KMS-11 (cell line): ENCODE data around the gene UBN1.

Source experiments
- H2AFZ ChIP-seq: fragments of 200-600 bp; sonication (generic); 2 replicates; pipeline ENCODE4 v1.6.1; 2016; ENCODE audit warnings: antibody characterized with exemption, mixed run types, low read depth
- H3K27ac ChIP-seq: fragments of 200-600 bp; sonication (generic); 2 replicates; pipeline ENCODE4 v1.6.1; 2016; ENCODE audit warnings: mild to moderate bottlenecking, mixed run types
- H3K27me3 ChIP-seq: fragments of 200-600 bp; sonication (generic); 2 replicates; pipeline ENCODE4 v1.6.1; 2017; ENCODE audit warnings: mild to moderate bottlenecking, low read depth, mixed run types, moderate library complexity; ENCODE audit not compliant: insufficient read depth
- H3K36me3 ChIP-seq: fragments of 200-600 bp; sonication (generic); 2 replicates; pipeline ENCODE4 v1.6.1; 2017; ENCODE audit warnings: mild to moderate bottlenecking, mixed run types; ENCODE audit not compliant: insufficient read depth
- H3K4me1 ChIP-seq: fragments of 200-600 bp; sonication (generic); 2 replicates; pipeline ENCODE4 v1.6.1; 2016; ENCODE audit warnings: mild to moderate bottlenecking, low read depth, mixed run types; ENCODE audit not compliant: poor library complexity, severe bottlenecking
- H3K4me2 ChIP-seq: fragments of 200-600 bp; sonication (generic); 2 replicates; pipeline ENCODE4 v1.7.0; 2016; ENCODE audit warnings: mild to moderate bottlenecking, mixed run types
- H3K4me3 ChIP-seq: fragments of 200-600 bp; sonication (generic); IDR thresholded peaks from 2 replicates; pipeline ENCODE4 v1.6.1; 2017; ENCODE audit warnings: low read depth, low read length, mixed read lengths; ENCODE audit not compliant: insufficient read depth
- H3K79me2 ChIP-seq: fragments of 200-600 bp; sonication (generic); 2 replicates; pipeline ENCODE4 v1.6.1; 2016; ENCODE audit warnings: low read depth, mixed run types; ENCODE audit not compliant: insufficient read depth
- H3K9ac ChIP-seq: fragments of 200-600 bp; sonication (generic); 2 replicates; pipeline ENCODE4 v1.6.1; 2016; ENCODE audit warnings: mild to moderate bottlenecking, mixed run types
- H4K20me1 ChIP-seq: fragments of 200-600 bp; sonication (generic); 2 replicates; pipeline ENCODE4 v1.6.1; 2016; ENCODE audit warnings: mild to moderate bottlenecking, mixed run types; ENCODE audit not compliant: insufficient read depth
- CTCF ChIP-seq: fragments of 200-600 bp; sonication (generic); conservative IDR thresholded peaks from 2 replicates; pipeline ENCODE4 v1.6.1; 2017; ENCODE audit warnings: low read depth, mild to moderate bottlenecking, antibody characterized with exemption, low read length, moderate library complexity, mixed read lengths

UBN1 gene

GRCh38 chr16:4904108-4904941 is 57.0 kb downstream of the UBN1 start:
- Histone ChIP-seq H3K9ac (no peak overlapping the region), H3K27ac (no peak overlapping the region), H3K36me3 (no peaks in the 10 kb centered on the region), H3K4me1 (no peaks in the 10 kb centered on the region), H3K27me3 (peaks cover 9% of the 10 kb centered on the region; the same call in 1 of the 2 replicates), H3K4me3 (no peak overlapping the region), H3K4me2 (no peak overlapping the region), H2AFZ (no peak overlapping the region), H3K79me2 (no peaks in the 10 kb centered on the region), H4K20me1 (no peaks in the 10 kb centered on the region)
- TF ChIP-seq CTCF = no peak

DNA sequence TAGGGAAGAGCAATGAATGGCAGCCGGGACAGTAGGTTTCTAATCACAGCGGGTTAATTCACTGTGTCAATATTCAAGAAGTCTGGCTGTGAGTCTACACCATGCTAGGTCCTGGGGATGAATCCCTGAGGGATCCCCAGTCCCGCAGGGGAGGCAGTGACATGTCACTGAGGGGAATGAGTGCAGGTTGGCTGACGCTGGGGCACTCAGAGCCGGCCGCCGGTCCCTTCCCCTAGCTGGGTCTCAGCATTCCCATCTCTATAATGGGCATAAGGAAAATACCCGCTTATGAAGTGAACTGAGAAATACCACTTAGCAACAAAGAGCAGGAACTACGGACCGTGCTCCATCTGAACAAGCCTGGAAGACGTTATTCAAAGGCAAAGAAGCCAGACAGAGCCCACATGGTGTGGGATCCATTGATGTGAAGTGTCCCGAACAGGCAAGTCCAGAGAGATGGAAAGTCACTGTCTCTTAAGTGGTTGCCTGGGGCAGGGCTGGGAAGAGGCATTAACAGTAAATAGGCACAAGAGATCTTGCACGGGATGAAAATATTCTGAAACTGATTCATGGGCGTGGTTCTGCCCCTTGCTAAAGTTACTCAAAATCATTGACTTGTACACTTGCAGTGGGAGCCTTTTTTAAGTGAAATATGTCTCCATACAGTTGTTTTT is 57.8 kb downstream of the UBN1 start:
- H3K79me2 ChIP-seq = no peaks in the 10 kb centered on the region
- no peaks in the 10 kb centered on the region for H4K20me1 ChIP-seq
- H3K9ac ChIP-seq = no peak overlapping the region
- H3K27ac ChIP-seq = no peak overlapping the region
- no peaks in the 10 kb centered on the region for H3K36me3 ChIP-seq
- peaks cover 9% of the 10 kb centered on the region; the same call in 1 of the 2 replicates for H3K27me3 ChIP-seq
- H3K4me3 ChIP-seq = no peak overlapping the region
- no peak overlapping the region for H3K4me2 ChIP-seq
- no peaks in the 10 kb centered on the region for H3K4me1 ChIP-seq
- no peak overlapping the region for H2AFZ ChIP-seq
- TF ChIP-seq CTCF = no peak

- Histone ChIP-seq H4K20me1 (no peaks in the 10 kb centered on the region), H3K4me1 (peaks cover 16% of the 10 kb centered on the region), H3K79me2 (no peaks in the 10 kb centered on the region), H3K9ac (no peak overlapping the region), H3K4me3 (no peak overlapping the region), H2AFZ (no peak overlapping the region), H3K36me3 (no peaks in the 10 kb centered on the region), H3K27ac (no peak overlapping the region), H3K4me2 (no peak overlapping the region), H3K27me3 (peaks cover 9% of the 10 kb centered on the region; the same call in 1 of the 2 replicates)
- TF ChIP-seq CTCF = no peak
Measured at GRCh38 chr16:4908854-4909401, 61.6 kb downstream of the UBN1 start.

DNA sequence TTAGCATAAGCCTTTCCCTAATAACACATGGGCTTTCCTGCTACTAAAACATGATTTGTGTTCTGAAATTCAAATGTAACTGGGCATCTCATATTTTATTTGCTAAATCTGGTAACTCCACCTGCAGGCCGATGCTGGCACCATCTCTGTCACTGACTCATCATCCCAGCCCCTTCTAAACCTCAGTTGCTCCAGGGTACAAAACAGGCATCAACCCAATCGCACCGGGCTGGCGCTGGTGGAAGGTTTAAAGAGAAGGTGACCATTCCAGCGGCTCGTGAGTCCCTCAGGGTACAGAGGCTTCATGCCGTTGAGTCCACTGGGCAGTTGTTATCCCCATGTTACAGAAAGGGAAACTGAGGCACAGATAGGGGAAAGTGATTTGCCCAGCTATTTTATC is 62.5 kb downstream of the UBN1 start:
- Histone ChIP-seq H3K27me3 (peaks cover 9% of the 10 kb centered on the region; the same call in 1 of the 2 replicates), H3K4me2 (no peak overlapping the region), H2AFZ (no peak overlapping the region), H4K20me1 (no peaks in the 10 kb centered on the region), H3K36me3 (no peaks in the 10 kb centered on the region), H3K9ac (no peak overlapping the region), H3K27ac (no peak overlapping the region), H3K4me3 (no peak overlapping the region), H3K79me2 (no peaks in the 10 kb centered on the region), H3K4me1 (peaks cover 23% of the 10 kb centered on the region)
- no peak for TF ChIP-seq CTCF
